CD4-positive, CD25-positive, alpha-beta regulatory T cell (primary cell): ENCODE data around the gene CELF2. TPM values are rescaled to one million over a fixed set of nuclear protein-coding genes. Genes with fewer than 3 reads are reported as not detected.

Experiments used
- ATAC-seq, 2 donors: fragments of 150-1000 bp; cut with Tn5 transposase; one replicate each; pipeline ENCODE4 v1.10.0; 2021; ENCODE audit warnings: low read depth in 2 of 2, moderate number of reproducible peaks in 2 of 2, moderate library complexity in 1 of 2
- DNase-seq, 3 donors: peaks; one replicate each; pipeline versions ENCODE4 v3.0.0 to v3.0.0-alpha.2; 2012 to 2022; ENCODE audit warnings: mixed read lengths in 1 of 3
- H3K27ac ChIP-seq: one replicate; pipeline ENCODE4 v1.7.0; 2013; ENCODE audit warnings: mild to moderate bottlenecking, low read length; ENCODE audit not compliant: insufficient read depth, poor library complexity, severe bottlenecking
- H3K27me3 ChIP-seq: one replicate; pipeline ENCODE4 v1.7.0; 2013; ENCODE audit warnings: low read length; ENCODE audit not compliant: control insufficient read depth, insufficient read depth
- H3K36me3 ChIP-seq: one replicate; pipeline ENCODE4 v1.7.0; 2013; ENCODE audit warnings: mild to moderate bottlenecking, low read length, moderate library complexity; ENCODE audit not compliant: control insufficient read depth, insufficient read depth
- H3K4me1 ChIP-seq: 2 replicates; pipeline ENCODE4 v1.7.0; 2013; ENCODE audit warnings: mild to moderate bottlenecking, low read length; ENCODE audit not compliant: insufficient read depth, control insufficient read depth, poor library complexity, severe bottlenecking
- H3K4me3 ChIP-seq: one replicate; pipeline ENCODE4 v1.7.0; 2013; ENCODE audit warnings: low read depth, mild to moderate bottlenecking, low read length, moderate library complexity
- H3K9me3 ChIP-seq, 2 experiments: 1 replicate in 1 of 2; 2 replicates in 1 of 2; pipeline ENCODE4 v1.7.0; 2013; ENCODE audit warnings: low read length in 2 of 2, mild to moderate bottlenecking in 1 of 2, moderate library complexity in 1 of 2; ENCODE audit not compliant: control insufficient read depth in 2 of 2
- H3K27ac Mint-ChIP-seq, 3 donors: one replicate each; pipeline ENCODE4 v1.8.0; 2020 to 2022; ENCODE audit warnings: mild to moderate bottlenecking in 3 of 3, mixed read lengths in 3 of 3, moderate library complexity in 2 of 3
- H3K27me3 Mint-ChIP-seq: one replicate; pipeline ENCODE4 v1.8.0; 2022; ENCODE audit warnings: mild to moderate bottlenecking, mixed read lengths
- H3K36me3 Mint-ChIP-seq: one replicate; pipeline ENCODE4 v1.8.0; 2020; ENCODE audit warnings: mixed read lengths
- H3K4me1 Mint-ChIP-seq, 4 donors: one replicate each; pipeline ENCODE4 v1.8.0; 2020 to 2022; ENCODE audit warnings: mixed read lengths in 4 of 4, mild to moderate bottlenecking in 1 of 4
- H3K4me3 Mint-ChIP-seq, 4 donors: one replicate each; pipeline ENCODE4 v1.8.0; 2020 to 2022; ENCODE audit warnings: mild to moderate bottlenecking in 4 of 4, mixed read lengths in 4 of 4, moderate library complexity in 3 of 4
- H3K9me3 Mint-ChIP-seq, 7 donors: one replicate each; pipeline ENCODE4 v1.8.0; 2020 to 2022; ENCODE audit warnings: mixed read lengths in 7 of 7, mild to moderate bottlenecking in 3 of 7, moderate library complexity in 2 of 7
- polyA plus RNA-seq, 4 donors: library from polyadenylated mRNA; unstranded; fragments of 300-500 nt; fragmentation: Illumina TruSeq; gene quantifications; one replicate each; pipeline ENCODE4 v1.2.3, GENCODE V29; 2021
- total RNA-seq: library from RNA; stranded (reverse); gene quantifications from one replicate; pipeline ENCODE4 v1.2.3, GENCODE V29; 2022

CELF2 gene
- total and polyA plus RNA-seq, 5 donors from 2014 or later: 117 to 230 (median 150) TPM

DNA sequence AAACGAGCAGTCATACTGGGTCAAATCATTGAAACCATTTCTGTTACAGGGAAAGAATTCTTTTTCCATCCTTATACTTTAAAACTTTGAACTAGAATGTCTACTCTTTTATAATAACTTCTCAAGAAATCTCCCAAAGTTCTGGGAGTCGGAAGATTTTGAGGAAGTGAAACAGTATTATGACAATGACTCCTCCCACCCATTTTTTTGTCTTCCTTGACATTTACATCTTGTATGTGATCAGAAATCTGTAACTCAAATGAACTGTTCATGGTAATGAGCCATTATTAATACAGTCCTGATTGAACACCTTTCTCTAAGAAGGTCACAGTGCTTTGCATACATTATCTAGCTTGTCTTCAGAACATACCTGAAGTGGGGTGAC lies 227.4 kb downstream of the CELF2 start:
- no peaks in the 10 kb centered on the region for H3K27me3 Mint-ChIP-seq
- H3K27ac Mint-ChIP-seq: no peak overlapping the region
- H3K4me3 Mint-ChIP-seq: no peak overlapping the region
- no peaks in the 10 kb centered on the region for H3K27me3 ChIP-seq
- DNase-seq: no peak
- H3K27ac ChIP-seq: peak overlapping the region; percentile 68
- peaks cover 12 to 48% (median 18%) of the 10 kb centered on the region in 4 donors for H3K4me1 Mint-ChIP-seq
- no peaks in the 10 kb centered on the region for H3K9me3 ChIP-seq
- H3K9me3 Mint-ChIP-seq: no peaks in the 10 kb centered on the region
- H3K36me3 Mint-ChIP-seq: peaks cover 22% of the 10 kb centered on the region
- H3K4me1 ChIP-seq: peaks cover 78% of the 10 kb centered on the region
- H3K36me3 ChIP-seq: peaks cover 60% of the 10 kb centered on the region
- H3K4me3 ChIP-seq: peak overlapping the region; percentile 41
- peak in 1 of 2 donors; percentile 2 for ATAC-seq

GRCh38 chr10:11245510-11245909 lies 227.8 kb downstream of the CELF2 start:
- peaks cover 75% of the 10 kb centered on the region for H3K4me1 ChIP-seq
- DNase-seq (peak in 1 of 3 donors; percentile 57), ATAC-seq (peak; percentile 82 to 85)
- H3K36me3 ChIP-seq: peaks cover 62% of the 10 kb centered on the region
- peaks cover 26% of the 10 kb centered on the region for H3K36me3 Mint-ChIP-seq
- H3K27me3 ChIP-seq: no peaks in the 10 kb centered on the region
- H3K9me3 Mint-ChIP-seq: no peaks in the 10 kb centered on the region
- H3K9me3 ChIP-seq: no peaks in the 10 kb centered on the region
- H3K4me3 Mint-ChIP-seq: no peak overlapping the region
- H3K27ac Mint-ChIP-seq: no peak overlapping the region
- H3K27me3 Mint-ChIP-seq: no peaks in the 10 kb centered on the region
- H3K4me1 Mint-ChIP-seq: peaks cover 15 to 44% (median 20%) of the 10 kb centered on the region in 4 donors
- H3K4me3 ChIP-seq: peak overlapping the region; percentile 41
- peak overlapping the region; percentile 68 for H3K27ac ChIP-seq

GRCh38 chr10:11245981-11246590 lies 228.4 kb downstream of the CELF2 start:
- Mint-ChIP-seq H3K4me1 (peaks cover 19 to 43% (median 21%) of the 10 kb centered on the region in 4 donors), H3K27ac (no peak overlapping the region), H3K9me3 (no peaks in the 10 kb centered on the region), H3K27me3 (no peaks in the 10 kb centered on the region), H3K36me3 (peaks cover 26% of the 10 kb centered on the region), H3K4me3 (no peak overlapping the region)
- Histone ChIP-seq H3K27ac (peak overlapping the region; percentile 68), H3K4me1 (peaks cover 69% of the 10 kb centered on the region), H3K36me3 (peaks cover 68% of the 10 kb centered on the region), H3K4me3 (peak overlapping the region; percentile 41), H3K9me3 (no peaks in the 10 kb centered on the region), H3K27me3 (no peaks in the 10 kb centered on the region)
- peak in 1 of 3 donors; percentile 72 for DNase-seq
- ATAC-seq: peak in 1 of 2 donors; percentile 46

GRCh38 chr10:11246752-11247467 lies 229.2 kb downstream of the CELF2 start:
- peaks cover 26% of the 10 kb centered on the region for H3K36me3 Mint-ChIP-seq
- no peaks in the 10 kb centered on the region for H3K9me3 ChIP-seq
- H3K4me3 Mint-ChIP-seq: no peak overlapping the region

DNA sequence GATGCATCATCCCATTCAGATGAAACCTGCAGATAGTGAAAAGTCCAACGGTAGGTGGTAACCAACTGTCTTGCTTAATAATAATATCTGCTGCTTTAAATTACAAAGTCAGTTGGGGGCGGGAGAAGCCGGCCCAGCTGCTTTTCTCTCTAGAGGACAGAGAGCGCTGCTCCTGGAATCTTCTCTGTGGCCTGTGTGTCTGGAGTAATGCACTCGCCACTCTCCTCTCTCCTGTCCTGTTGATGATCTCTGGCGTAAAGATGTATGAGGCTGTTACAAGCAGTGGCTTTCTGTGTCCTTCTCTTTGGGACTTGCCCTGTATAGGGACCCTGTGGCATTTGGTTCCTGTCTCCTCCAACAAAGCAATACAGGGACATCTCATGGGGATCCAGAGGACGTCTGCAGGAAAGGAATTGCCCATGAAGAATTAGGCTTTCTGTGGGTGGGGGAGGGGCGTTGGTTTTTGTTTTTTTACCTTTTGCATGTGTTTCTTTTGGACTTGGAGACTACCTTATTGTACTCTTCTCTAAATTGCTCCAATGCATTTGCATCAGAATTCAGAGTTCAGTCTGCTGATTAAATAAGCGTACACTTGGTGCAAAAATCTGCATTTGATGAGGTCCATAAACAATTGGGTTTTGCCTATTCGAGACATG lies 231.6 kb downstream of the CELF2 start:
- no peak for ATAC-seq
- Histone ChIP-seq H3K9me3 (no peaks in the 10 kb centered on the region), H3K4me1 (peaks cover 37% of the 10 kb centered on the region), H3K4me3 (no peak overlapping the region), H3K27me3 (no peaks in the 10 kb centered on the region), H3K27ac (no peak overlapping the region), H3K36me3 (peaks cover 81% of the 10 kb centered on the region)
- peak overlapping the region; percentile 23 to 79 (median 34) for H3K27ac Mint-ChIP-seq
- peaks cover 20% of the 10 kb centered on the region for H3K36me3 Mint-ChIP-seq
- no peaks in the 10 kb centered on the region for H3K27me3 Mint-ChIP-seq
- no peak overlapping the region for H3K4me3 Mint-ChIP-seq
- H3K9me3 Mint-ChIP-seq: no peaks in the 10 kb centered on the region
- H3K4me1 Mint-ChIP-seq: peaks cover 16 to 36% (median 26%) of the 10 kb centered on the region in 4 donors
- no peak for DNase-seq

More at GRCh38 chr10:11246752-11247467, 229.2 kb downstream of the CELF2 start:
- H3K4me1 Mint-ChIP-seq: peaks cover 15 to 39% (median 21%) of the 10 kb centered on the region in 4 donors
- ATAC-seq (no peak), DNase-seq (no peak)
- Histone ChIP-seq H3K4me1 (peaks cover 61% of the 10 kb centered on the region), H3K4me3 (no peak overlapping the region), H3K36me3 (peaks cover 72% of the 10 kb centered on the region), H3K27me3 (no peaks in the 10 kb centered on the region), H3K27ac (peak overlapping the region; percentile 68)
- no peak overlapping the region for H3K27ac Mint-ChIP-seq
- no peaks in the 10 kb centered on the region for H3K9me3 Mint-ChIP-seq
- no peaks in the 10 kb centered on the region for H3K27me3 Mint-ChIP-seq

DNA sequence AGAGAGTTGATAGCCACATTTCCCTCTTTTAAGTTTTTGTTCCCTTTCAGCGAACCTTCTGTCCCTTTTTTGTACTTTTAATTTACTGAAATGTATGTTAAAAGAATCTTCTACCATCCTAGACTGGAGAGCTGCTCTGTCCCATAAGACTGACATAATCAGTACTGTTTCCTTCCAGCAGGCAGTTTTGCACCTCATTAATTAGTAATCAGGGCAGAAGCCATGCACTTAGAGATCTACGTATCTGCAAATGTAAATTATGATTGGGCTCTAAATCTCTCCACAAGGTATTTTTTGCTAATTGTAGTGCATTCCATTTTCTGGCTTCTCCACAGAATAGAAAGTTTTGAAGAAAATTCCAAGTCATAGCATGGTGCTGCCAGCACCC lies 232.1 kb downstream of the CELF2 start:
- no peaks in the 10 kb centered on the region for H3K9me3 ChIP-seq
- Mint-ChIP-seq H3K9me3 (no peaks in the 10 kb centered on the region), H3K36me3 (peaks cover 21% of the 10 kb centered on the region), H3K27me3 (no peaks in the 10 kb centered on the region), H3K4me1 (peaks cover 17 to 38% (median 29%) of the 10 kb centered on the region in 4 donors), H3K27ac (peak overlapping the region; percentile 34 to 79 (median 47)), H3K4me3 (peak overlapping the region in 2 of 4 donors; percentile 16 to 24)
- DNase-seq (no peak), ATAC-seq (no peak)
- H3K36me3 ChIP-seq: peaks cover 87% of the 10 kb centered on the region
- H3K4me1 ChIP-seq: peaks cover 33% of the 10 kb centered on the region
- H3K4me3 ChIP-seq: no peak overlapping the region
- H3K27me3 ChIP-seq: no peaks in the 10 kb centered on the region
- H3K27ac ChIP-seq: no peak overlapping the region

DNA sequence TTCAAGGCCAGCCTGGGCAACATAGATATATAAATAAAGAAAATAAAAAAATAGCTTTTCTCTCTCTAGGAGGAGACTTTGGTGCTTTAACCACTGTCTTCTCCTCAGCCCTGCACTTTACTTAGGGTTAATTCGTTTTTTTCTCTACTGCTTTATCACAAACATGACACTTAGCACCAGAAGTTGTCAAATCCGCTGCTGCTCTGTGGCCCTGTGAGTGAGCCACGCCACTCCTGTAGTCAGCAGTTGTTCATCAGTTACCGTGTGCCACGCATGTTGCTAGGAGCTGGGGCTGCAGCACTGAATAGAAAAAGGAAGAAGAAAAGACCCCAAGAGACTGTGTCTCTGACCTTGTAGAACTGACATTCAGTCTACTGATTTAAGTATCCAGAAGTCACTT lies 232.6 kb downstream of the CELF2 start:
- H3K4me3 Mint-ChIP-seq: peak overlapping the region in 2 of 4 donors; percentile 16 to 24
- no peaks in the 10 kb centered on the region for H3K27me3 Mint-ChIP-seq
- peaks cover 17 to 43% (median 34%) of the 10 kb centered on the region in 4 donors for H3K4me1 Mint-ChIP-seq
- peaks cover 21% of the 10 kb centered on the region for H3K36me3 Mint-ChIP-seq
- no peak overlapping the region for H3K27ac ChIP-seq
- ATAC-seq (no peak), DNase-seq (no peak)
- peaks cover 92% of the 10 kb centered on the region for H3K36me3 ChIP-seq
- peak overlapping the region in 2 of 3 donors; percentile 59 to 63 for H3K27ac Mint-ChIP-seq
- no peaks in the 10 kb centered on the region for H3K9me3 Mint-ChIP-seq
- no peak overlapping the region for H3K4me3 ChIP-seq
- H3K9me3 ChIP-seq: no peaks in the 10 kb centered on the region
- H3K4me1 ChIP-seq: peaks cover 28% of the 10 kb centered on the region
- H3K27me3 ChIP-seq: no peaks in the 10 kb centered on the region
